ENCODE measurements around the gene MME. TPM values are rescaled to one million over a fixed set of nuclear protein-coding genes. Genes with fewer than 3 reads are reported as not detected.

MME gene
- total and polyA plus RNA-seq, 4 donors, result 4.1 to 20.7 (median 9.5) TPM

GRCh38 chr3:155080692-155081091 lies 573 bp downstream of the MME start:
- DNase-seq (ENCODE audit: low spot score), result no peak
- Histone ChIP-seq H3K36me3 (ENCODE audit: control insufficient read depth in 4 of 4, insufficient read depth in 3 of 4, low read depth in 1 of 4, low read length in 3 of 4) (peaks cover 0 to under 1% (median 0%) of the 10 kb centered on the region in 4 donors), H3K27me3 (ENCODE audit: control insufficient read depth in 4 of 4, insufficient read depth in 4 of 4, low read length in 3 of 4) (no peaks in the 10 kb centered on the region), H3K4me1 (ENCODE audit: control insufficient read depth in 4 of 4, insufficient read depth in 4 of 4, low read length in 3 of 4) (peaks cover 4 to 36% (median 26%) of the 10 kb centered on the region in 4 donors), H3K27ac (ENCODE audit: low read depth in 1 of 2, low read length in 2 of 2) (no peak overlapping the region), H3K9ac (ENCODE audit: low read depth in 1 of 2, low read length in 2 of 2) (peak overlapping the region; percentile 16 to 74), H3K9me3 (ENCODE audit: control insufficient read depth in 4 of 4, low read length in 3 of 4) (no peaks in the 10 kb centered on the region), H3K4me3 (ENCODE audit: low read depth in 1 of 3, low read length in 3 of 3) (peak overlapping the region; percentile 70 to 87 (median 87))
- 18% methylated on average over 8 of the region's 8 CpGs for WGBS
- TF ChIP-seq YY1 (IDR thresholded peaks at IDR 0.05) (peak; percentile 44), RXRA (IDR thresholded peaks at IDR 0.05) (no peak), CTCF (IDR thresholded peaks at IDR 0.05; ENCODE audit: low read depth, low read length, missing input control) (no peak)

DNA sequence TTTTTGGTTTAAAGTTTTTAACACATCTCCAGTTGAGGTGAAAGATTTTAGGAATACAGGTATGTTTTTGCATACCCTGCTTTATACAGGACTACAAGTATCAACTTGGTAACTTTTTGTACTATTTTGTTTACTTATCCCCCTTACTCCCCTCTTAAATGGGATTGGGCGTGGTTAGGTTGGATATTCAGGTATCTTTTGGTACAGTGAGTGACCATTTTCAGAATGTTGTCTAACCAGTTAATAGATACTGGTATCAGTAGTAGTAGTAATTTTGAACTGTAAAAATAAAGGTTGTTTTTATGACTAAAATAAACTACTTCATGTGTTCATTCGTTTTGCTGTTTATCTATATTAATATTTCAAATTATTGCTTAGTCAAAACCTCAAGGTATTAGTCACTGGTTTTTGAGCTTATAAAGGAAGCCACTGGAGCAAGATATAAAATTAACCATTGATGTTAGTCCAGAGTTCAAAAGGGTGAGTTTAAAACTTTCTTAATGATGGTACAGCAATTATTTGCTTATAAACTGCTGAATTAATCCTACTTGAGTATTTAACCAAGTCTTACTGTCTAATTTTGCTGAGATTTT lies 3.3 kb downstream of the MME start:
- TF ChIP-seq FOXA2 (IDR thresholded peaks at IDR 0.05) (no peak), REST (IDR thresholded peaks at IDR 0.05) (no peak), GABPA (IDR thresholded peaks at IDR 0.05 in 1 of 2, conservative IDR thresholded peaks at IDR 0.05 in 1 of 2) (no peak), MAX (IDR thresholded peaks at IDR 0.05) (no peak), TAF1 (conservative IDR thresholded peaks at IDR 0.05) (no peak), HNF4A (conservative IDR thresholded peaks at IDR 0.05) (no peak), JUND (IDR thresholded peaks at IDR 0.05) (no peak), YY1 (IDR thresholded peaks at IDR 0.05) (no peak), ATF3 (IDR thresholded peaks at IDR 0.05) (no peak), RAD21 (IDR thresholded peaks at IDR 0.05) (no peak), SP1 (IDR thresholded peaks at IDR 0.05) (no peak), RXRA (IDR thresholded peaks at IDR 0.05) (no peak), ZBTB33 (IDR thresholded peaks at IDR 0.05) (no peak)
- peaks cover 0 to 6% (median under 1%) of the 10 kb centered on the region in 4 donors for H3K36me3 ChIP-seq (ENCODE audit: control insufficient read depth in 4 of 4, insufficient read depth in 3 of 4, low read depth in 1 of 4, low read length in 3 of 4)
- no peak overlapping the region for H3K27ac ChIP-seq (ENCODE audit: low read depth in 1 of 2, low read length in 2 of 2)
- no peaks in the 10 kb centered on the region for H3K9me3 ChIP-seq (ENCODE audit: control insufficient read depth in 4 of 4, low read length in 3 of 4)
- H3K4me1 ChIP-seq (ENCODE audit: control insufficient read depth in 4 of 4, insufficient read depth in 4 of 4, low read length in 3 of 4), result peaks cover 5 to 36% (median 26%) of the 10 kb centered on the region in 4 donors
- H3K9ac ChIP-seq (ENCODE audit: low read depth in 1 of 2, low read length in 2 of 2), result no peak overlapping the region
- DNase-seq (ENCODE audit: low spot score), result no peak
- no peak overlapping the region for H3K4me3 ChIP-seq (ENCODE audit: low read depth in 1 of 3, low read length in 3 of 3)
- H3K27me3 ChIP-seq (ENCODE audit: control insufficient read depth in 4 of 4, insufficient read depth in 4 of 4, low read length in 3 of 4), result no peaks in the 10 kb centered on the region
- 72% methylated on average over 2 of the region's 2 CpGs for WGBS

Data from liver (tissue), 9 donors.